H7 (cell line): Measurements from ENCODE around the gene RASEF. TPM values are rescaled to one million over a fixed set of nuclear protein-coding genes. Genes with fewer than 3 reads are reported as not detected.

Source experiments
- DNase-seq: peaks from one replicate; pipeline ENCODE4 v3.0.0; 2012
- H3K27me3 ChIP-seq: 2 replicates; pipeline ENCODE4 v1.6.0; 2011; ENCODE audit warnings: mild to moderate bottlenecking, low read length; ENCODE audit not compliant: control insufficient read depth, insufficient read depth
- H3K36me3 ChIP-seq: replicated peaks from 2 replicates; pipeline ENCODE4 v1.5.1; 2011; ENCODE audit warnings: low read length; ENCODE audit not compliant: control insufficient read depth, insufficient read depth
- H3K4me3 ChIP-seq: 2 replicates; pipeline ENCODE4 v1.5.1; 2011; ENCODE audit warnings: low read depth, mild to moderate bottlenecking, control low read depth, low read length, moderate library complexity; ENCODE audit not compliant: insufficient read depth
- total RNA-seq: library from RNA; depleted of rRNA; stranded (reverse); fragments of >200 nt; shearing (Covaris generic); gene quantifications from 2 replicates; pipeline ENCODE4 v1.2.3, GENCODE V29; 2014

RASEF gene
- total RNA-seq, 1 experiment from 2014 or later, result 1.2 TPM

GRCh38 chr9:82991671-82992070, 71.3 kb downstream of the RASEF start:
- Histone ChIP-seq H3K27me3 (no peaks in the 10 kb centered on the region), H3K4me3 (no peak overlapping the region), H3K36me3 (no peaks in the 10 kb centered on the region)
- DNase-seq, result no peak

- H3K36me3 ChIP-seq, result no peaks in the 10 kb centered on the region
- DNase-seq, result no peak
- H3K27me3 ChIP-seq, result no peaks in the 10 kb centered on the region
- no peak overlapping the region for H3K4me3 ChIP-seq
Observed at GRCh38 chr9:82989929-82990328, 73.0 kb downstream of the RASEF start.

GRCh38 chr9:82988488-82988887, 74.5 kb downstream of the RASEF start:
- DNase-seq, result peak; percentile 13
- H3K27me3 ChIP-seq, result no peaks in the 10 kb centered on the region
- H3K4me3 ChIP-seq, result no peak overlapping the region
- no peaks in the 10 kb centered on the region for H3K36me3 ChIP-seq

- Histone ChIP-seq H3K36me3 (no peaks in the 10 kb centered on the region), H3K27me3 (no peaks in the 10 kb centered on the region)
Observed at GRCh38 chr9:82987370-82988189, 75.4 kb downstream of the RASEF start.

GRCh38 chr9:82981552-82981951, 81.4 kb downstream of the RASEF start:
- no peak overlapping the region for H3K4me3 ChIP-seq
- H3K36me3 ChIP-seq, result no peaks in the 10 kb centered on the region
- no peak for DNase-seq
- no peaks in the 10 kb centered on the region for H3K27me3 ChIP-seq

More at GRCh38 chr9:82987370-82988189, 75.4 kb downstream of the RASEF start:
- no peak for DNase-seq
- H3K4me3 ChIP-seq, result no peak overlapping the region

- DNase-seq, result no peak
- Histone ChIP-seq H3K4me3 (no peak overlapping the region), H3K27me3 (no peaks in the 10 kb centered on the region), H3K36me3 (no peaks in the 10 kb centered on the region)
Observed at GRCh38 chr9:82975176-82975575, 87.8 kb downstream of the RASEF start.

- H3K4me3 ChIP-seq, result no peak overlapping the region
- no peaks in the 10 kb centered on the region for H3K36me3 ChIP-seq
- no peak for DNase-seq
- H3K27me3 ChIP-seq, result no peaks in the 10 kb centered on the region
Observed at GRCh38 chr9:82972446-82972845, 90.5 kb downstream of the RASEF start.

GRCh38 chr9:82970359-82970758, 92.6 kb downstream of the RASEF start:
- H3K27me3 ChIP-seq, result no peaks in the 10 kb centered on the region
- no peak for DNase-seq
- no peak overlapping the region for H3K4me3 ChIP-seq
- H3K36me3 ChIP-seq, result no peaks in the 10 kb centered on the region

GRCh38 chr9:82969291-82969690, 93.7 kb downstream of the RASEF start:
- H3K36me3 ChIP-seq, result no peaks in the 10 kb centered on the region
- no peaks in the 10 kb centered on the region for H3K27me3 ChIP-seq
- DNase-seq, result no peak
- H3K4me3 ChIP-seq, result no peak overlapping the region

GRCh38 chr9:82968816-82969215, 94.1 kb downstream of the RASEF start:
- no peak for DNase-seq
- H3K4me3 ChIP-seq, result no peak overlapping the region
- no peaks in the 10 kb centered on the region for H3K36me3 ChIP-seq
- no peaks in the 10 kb centered on the region for H3K27me3 ChIP-seq

- Histone ChIP-seq H3K27me3 (no peaks in the 10 kb centered on the region), H3K36me3 (no peaks in the 10 kb centered on the region), H3K4me3 (no peak overlapping the region)
- no peak for DNase-seq
Observed at GRCh38 chr9:82968388-82968787, 94.6 kb downstream of the RASEF start.

GRCh38 chr9:82961504-82962125, 101.3 kb downstream of the RASEF start:
- peak; percentile 64 for DNase-seq
- Histone ChIP-seq H3K4me3 (no peak overlapping the region), H3K36me3 (no peaks in the 10 kb centered on the region), H3K27me3 (no peaks in the 10 kb centered on the region)

- no peaks in the 10 kb centered on the region for H3K36me3 ChIP-seq
- no peak overlapping the region for H3K4me3 ChIP-seq
- DNase-seq, result no peak
- no peaks in the 10 kb centered on the region for H3K27me3 ChIP-seq
Observed at GRCh38 chr9:82957529-82958379, 105.2 kb downstream of the RASEF start.

- no peak for DNase-seq
- H3K27me3 ChIP-seq, result no peaks in the 10 kb centered on the region
Observed at GRCh38 chr9:82949203-82949602, 113.7 kb downstream of the RASEF start.

GRCh38 chr9:82940376-82940775, 122.6 kb downstream of the RASEF start:
- no peak overlapping the region for H3K4me3 ChIP-seq
- no peaks in the 10 kb centered on the region for H3K27me3 ChIP-seq
- H3K36me3 ChIP-seq, result no peaks in the 10 kb centered on the region
- no peak for DNase-seq

More at GRCh38 chr9:82949203-82949602, 113.7 kb downstream of the RASEF start:
- Histone ChIP-seq H3K36me3 (no peaks in the 10 kb centered on the region), H3K4me3 (no peak overlapping the region)
